PC-3 (cell line): ENCODE results near the gene TEDDM1.

Source experiments
- CTCF ChIP-seq: fragments of 300-600 bp; sonication (generic); conservative IDR thresholded peaks from 2 replicates; pipeline ENCODE4 v1.5.1; 2017; ENCODE audit warnings: antibody characterized with exemption, low read depth, mild to moderate bottlenecking, low read length
- EZH2 ChIP-seq: fragments of 300-600 bp; sonication (generic); IDR thresholded peaks from one replicate; pipeline ENCODE4 v1.6.1; 2017; ENCODE audit warnings: antibody characterized with exemption, mild to moderate bottlenecking, low read length; ENCODE audit not compliant: unreplicated experiment
- EZH2phosphoT487 ChIP-seq: fragments of 300-600 bp; sonication (generic); IDR thresholded peaks from 2 replicates; pipeline ENCODE4 v1.6.1; 2018; ENCODE audit warnings: mild to moderate bottlenecking, antibody characterized with exemption, low read length, borderline replicate concordance

GRCh38 chr1:182357913-182358312, 42.6 kb downstream of the TEDDM1 start:
- TF ChIP-seq CTCF, result no peak
- no peak for TF ChIP-seq EZH2
- TF ChIP-seq EZH2phosphoT487, result no peak
